ENCODE data around the gene NUP35. TPM values are rescaled to one million over a fixed set of nuclear protein-coding genes. Genes with fewer than 3 reads are reported as not detected.

NUP35 gene
- total RNA-seq: 10 to 100 TPM; 36.0 to 50.5 TPM

- intact Hi-C loops (cut with DNase I, micrococcal nuclease): loop anchor here (1.0 to 10.0 kb wide), 5 partner anchors 46 to 1230 kb away; partner anchors contain the start of genes DNAJC10 (in 2 of the 2), DUSP19 (in 2 of the 2), ITPRID2 (in 1 of the 2) and NCKAP1 (in 1 of the 2)
- ChIA-PET POLR2A (interaction anchor here (1.6 kb wide), 1 partner anchor 46 kb away, joined by 7 read pairs; the partner anchor contains the start of gene DUSP19), CTCF (interaction anchor here (0.7 to 1.9 kb wide), 3 partner anchors 16 to 85 kb away, joined by 3 to 5 read pairs (median 4); partner anchors contain the start of gene DUSP19)
- H3K27ac Mint-ChIP-seq: peak within 1 kb of the TSS; percentile 97
- H3K27me3 Mint-ChIP-seq: peaks cover 7% of the 10 kb centered on the region
- peak; percentile 89 for DNase-seq
- H3K9me3 Mint-ChIP-seq (ENCODE audit: low read depth): no peaks in the 10 kb centered on the region
- H3K36me3 Mint-ChIP-seq (ENCODE audit: low read depth): peaks cover 11% of the 10 kb centered on the region
- H3K4me1 Mint-ChIP-seq: peaks cover 25% of the 10 kb centered on the region
- H3K4me3 Mint-ChIP-seq: peak within 1 kb of the TSS; percentile 96
- ATAC-seq: peak; percentile 94
Observed at GRCh38 chr2:183124222-183124956, at the start of gene NUP35. TSS of gene NUP35 (plus strand) at chr2:183124443. CDS start at chr2:183124458, 15 bp downstream.

GRCh38 chr2:183078163-183078463 is 46.1 kb upstream of the NUP35 start:
- DNase-seq: no peak
- ChIA-PET CTCF (interaction anchor here (1.3 to 2.1 kb wide), 4 partner anchors 9 to 46 kb away, joined by 3 to 6 read pairs (median 4); partner anchors contain the start of gene NUP35), POLR2A (interaction anchor here (1.5 kb wide), 1 partner anchor 46 kb away, joined by 7 read pairs; the partner anchor contains the start of gene NUP35)
- peak overlapping the region; percentile 84 for H3K4me3 Mint-ChIP-seq
- intact Hi-C loops (cut with DNase I, micrococcal nuclease): loop anchor here (1.0 to 2.0 kb wide), 3 partner anchors 40 to 363 kb away; partner anchors contain the start of genes NCKAP1 (in 2 of the 2) and NUP35 (in 2 of the 2)
- no peaks in the 10 kb centered on the region for H3K36me3 Mint-ChIP-seq (ENCODE audit: low read depth)
- peaks cover 7% of the 10 kb centered on the region for H3K4me1 Mint-ChIP-seq
- no peak for ATAC-seq
- H3K9me3 Mint-ChIP-seq (ENCODE audit: low read depth): no peaks in the 10 kb centered on the region
- peak overlapping the region; percentile 76 for H3K27ac Mint-ChIP-seq
- H3K27me3 Mint-ChIP-seq: no peaks in the 10 kb centered on the region

GRCh38 chr2:183078464-183079138 is 45.6 kb upstream of the NUP35 start, which contains the start of gene DUSP19:
TSS of gene DUSP19 (plus strand) at chr2:183078747. CDS start at chr2:183078934, 187 bp downstream.
- ChIA-PET POLR2A (interaction anchor here (0.6 to 1.5 kb wide), 2 partner anchors 45 to 141 kb away, joined by 5 to 7 read pairs; partner anchors contain the start of gene NUP35), CTCF (interaction anchor here (0.5 to 2.1 kb wide), 7 partner anchors 9 to 316 kb away, joined by 3 to 6 read pairs (median 4); partner anchors contain the start of gene NUP35)
- Mint-ChIP-seq H3K4me1 (peaks cover 7% of the 10 kb centered on the region), H3K27me3 (no peaks in the 10 kb centered on the region), H3K36me3 (ENCODE audit: low read depth) (no peaks in the 10 kb centered on the region), H3K27ac (peak within 1 kb of the TSS; percentile 76), H3K4me3 (peak within 1 kb of the TSS; percentile 84), H3K9me3 (ENCODE audit: low read depth) (no peaks in the 10 kb centered on the region)
- intact Hi-C loops (cut with DNase I, micrococcal nuclease): loop anchor here (1.0 to 2.0 kb wide), 3 partner anchors 40 to 364 kb away; partner anchors contain the start of genes NCKAP1 (in 2 of the 2) and NUP35 (in 2 of the 2)
- ATAC-seq: peak; percentile 94
- peak; percentile 89 for DNase-seq

DNA sequence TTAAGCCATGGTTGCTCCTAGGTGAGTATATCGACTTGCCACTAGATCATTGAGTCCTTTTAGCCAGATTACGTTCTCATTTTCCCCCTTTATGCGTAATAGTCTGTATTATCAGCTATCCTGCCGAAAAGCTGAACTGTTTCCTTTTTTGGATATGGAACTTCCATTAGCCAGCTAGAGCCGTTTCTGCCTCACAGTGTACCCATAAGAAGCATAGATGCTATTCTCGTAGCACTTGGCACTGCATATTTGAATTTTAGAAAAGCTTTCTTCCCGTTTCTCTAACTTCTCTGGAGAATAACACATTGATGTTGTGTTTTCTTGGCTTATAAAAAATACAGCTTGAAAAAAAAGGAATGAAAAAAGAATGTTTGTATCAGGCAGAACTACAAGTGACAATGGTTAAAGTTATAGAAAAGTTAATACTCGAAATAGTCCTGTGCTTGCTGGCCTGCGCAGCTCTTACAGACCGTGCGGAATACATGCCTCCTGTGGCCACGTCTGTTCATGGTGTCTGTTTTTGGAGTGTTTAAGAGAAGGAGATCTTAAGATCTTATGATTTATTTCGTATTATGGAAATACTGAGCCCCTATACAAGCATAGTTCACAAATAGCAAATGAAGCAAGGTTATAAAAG is 45.0 kb upstream of the NUP35 start:
- ChIA-PET CTCF (interaction anchor here (0.5 to 2.1 kb wide), 6 partner anchors 10 to 316 kb away, joined by 3 to 5 read pairs (median 4); partner anchors contain the start of gene NUP35), POLR2A (interaction anchor here (0.6 to 1.5 kb wide), 2 partner anchors 45 to 141 kb away, joined by 5 to 7 read pairs; partner anchors contain the start of gene NUP35)
- H3K4me1 Mint-ChIP-seq: peaks cover 7% of the 10 kb centered on the region
- no peaks in the 10 kb centered on the region for H3K9me3 Mint-ChIP-seq (ENCODE audit: low read depth)
- peak overlapping the region; percentile 76 for H3K27ac Mint-ChIP-seq
- H3K36me3 Mint-ChIP-seq (ENCODE audit: low read depth): no peaks in the 10 kb centered on the region
- ATAC-seq (peak; percentile 25), DNase-seq (no peak)
- no peaks in the 10 kb centered on the region for H3K27me3 Mint-ChIP-seq
- H3K4me3 Mint-ChIP-seq: peak overlapping the region; percentile 84
- intact Hi-C loops (cut with DNase I, micrococcal nuclease): loop anchor here in 1 of 2 experiments (2.0 kb wide), 1 partner anchor 364 kb away; no protein-coding TSS in a partner anchor

DNA sequence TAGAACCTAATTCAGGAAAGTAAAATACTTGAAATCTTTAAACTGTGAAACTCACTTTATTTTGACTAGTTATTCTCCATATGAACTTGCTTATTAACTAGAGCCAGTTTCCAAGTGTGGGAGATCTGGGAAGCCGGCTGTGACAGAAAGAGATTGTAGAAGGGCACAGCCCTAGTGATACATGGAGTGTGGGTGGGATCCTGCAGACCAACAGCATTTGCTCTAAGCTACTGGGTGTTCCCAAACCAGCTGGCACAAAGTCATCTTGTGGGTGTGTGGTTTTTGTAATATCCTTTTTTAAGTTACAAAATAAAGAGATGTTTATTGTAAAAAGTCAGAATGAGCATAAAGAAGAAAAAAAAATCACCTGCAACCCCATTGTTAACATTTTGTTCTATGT is 42.3 kb upstream of the NUP35 start:
- intact Hi-C loops (cut with DNase I, micrococcal nuclease): no loop called here
- ChIA-PET CTCF (interaction anchor here (0.7 kb wide), 1 partner anchor 54 kb away, joined by 3 read pairs; no protein-coding TSS in a partner anchor), POLR2A (no interaction called here)
- Mint-ChIP-seq H3K4me3 (no peak overlapping the region), H3K9me3 (ENCODE audit: low read depth) (no peaks in the 10 kb centered on the region), H3K4me1 (peaks cover 7% of the 10 kb centered on the region), H3K27me3 (no peaks in the 10 kb centered on the region), H3K36me3 (ENCODE audit: low read depth) (no peaks in the 10 kb centered on the region), H3K27ac (no peak overlapping the region)
- ATAC-seq: no peak
- DNase-seq: no peak

- Mint-ChIP-seq H3K4me1 (no peaks in the 10 kb centered on the region), H3K36me3 (ENCODE audit: low read depth) (peaks cover 2% of the 10 kb centered on the region), H3K27me3 (no peaks in the 10 kb centered on the region), H3K27ac (no peak overlapping the region), H3K9me3 (ENCODE audit: low read depth) (no peaks in the 10 kb centered on the region), H3K4me3 (no peak overlapping the region)
- intact Hi-C loops (cut with DNase I, micrococcal nuclease): no loop called here
- ChIA-PET CTCF (no interaction called here), POLR2A (no interaction called here)
- no peak for ATAC-seq
- DNase-seq: no peak
Observed at GRCh38 chr2:183088061-183088460, 36.2 kb upstream of the NUP35 start.

- H3K4me3 Mint-ChIP-seq: no peak overlapping the region
- ChIA-PET CTCF (interaction anchor here (0.5 kb wide), 1 partner anchor 25 kb away, joined by 3 read pairs; no protein-coding TSS in a partner anchor), POLR2A (no interaction called here)
- H3K9me3 Mint-ChIP-seq (ENCODE audit: low read depth): no peaks in the 10 kb centered on the region
- H3K27me3 Mint-ChIP-seq: no peaks in the 10 kb centered on the region
- no peaks in the 10 kb centered on the region for H3K4me1 Mint-ChIP-seq
- H3K36me3 Mint-ChIP-seq (ENCODE audit: low read depth): peaks cover 2% of the 10 kb centered on the region
- intact Hi-C loops (cut with DNase I, micrococcal nuclease): no loop called here
- ATAC-seq: no peak
- no peak for DNase-seq
- H3K27ac Mint-ChIP-seq: no peak overlapping the region
Observed at GRCh38 chr2:183089192-183089851, 34.9 kb upstream of the NUP35 start.

- intact Hi-C loops (cut with DNase I, micrococcal nuclease): no loop called here
- Mint-ChIP-seq H3K36me3 (ENCODE audit: low read depth) (peaks cover 2% of the 10 kb centered on the region), H3K27me3 (no peaks in the 10 kb centered on the region), H3K27ac (no peak overlapping the region), H3K4me3 (no peak overlapping the region), H3K9me3 (ENCODE audit: low read depth) (no peaks in the 10 kb centered on the region), H3K4me1 (no peaks in the 10 kb centered on the region)
- DNase-seq (no peak), ATAC-seq (no peak)
- ChIA-PET POLR2A (no interaction called here), CTCF (no interaction called here)
Observed at GRCh38 chr2:183091318-183091953, 32.8 kb upstream of the NUP35 start.

DNA sequence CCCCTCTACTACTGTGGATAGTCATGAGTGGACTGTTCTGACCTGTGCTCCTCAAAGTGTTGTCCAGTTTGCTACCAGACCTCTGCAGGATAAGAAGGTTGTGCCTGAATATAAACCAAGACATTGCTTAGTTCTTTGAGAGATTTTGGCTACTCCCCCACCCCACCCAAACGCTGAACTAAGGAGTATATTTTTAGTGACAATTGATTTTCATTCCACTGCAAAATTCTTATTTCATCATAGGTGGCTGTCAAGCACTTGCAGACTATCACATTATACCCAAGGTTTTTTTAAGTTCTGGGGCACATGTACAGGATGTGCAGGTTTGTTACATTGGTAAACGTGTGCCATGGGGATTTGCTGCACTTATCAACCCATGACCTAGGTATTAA is 32.3 kb upstream of the NUP35 start:
- Mint-ChIP-seq H3K27ac (no peak overlapping the region), H3K4me1 (no peaks in the 10 kb centered on the region), H3K4me3 (no peak overlapping the region), H3K27me3 (no peaks in the 10 kb centered on the region), H3K9me3 (ENCODE audit: low read depth) (no peaks in the 10 kb centered on the region), H3K36me3 (ENCODE audit: low read depth) (peaks cover 2% of the 10 kb centered on the region)
- intact Hi-C loops (cut with DNase I, micrococcal nuclease): no loop called here
- ATAC-seq (no peak), DNase-seq (no peak)
- ChIA-PET POLR2A (no interaction called here), CTCF (interaction anchor here (0.6 kb wide), 1 partner anchor 476 kb away, joined by 3 read pairs; no protein-coding TSS in a partner anchor)
